Activated CD4-positive, alpha-beta T cell treated with anti-CD3 and anti-CD28 coated beads, Interleukin-10, Interleukin-2, amounts not matched to agents 100 ng/mL and 50 ng/mL, durations not matched to agents 16 hours and 8 hours (primary cell): ENCODE measurements around the gene PEX10.

ENCODE experiments used
- DNase-seq: peaks from one replicate; pipeline ENCODE4 v3.0.0-alpha.2; 2020

PEX10 gene

DNA sequence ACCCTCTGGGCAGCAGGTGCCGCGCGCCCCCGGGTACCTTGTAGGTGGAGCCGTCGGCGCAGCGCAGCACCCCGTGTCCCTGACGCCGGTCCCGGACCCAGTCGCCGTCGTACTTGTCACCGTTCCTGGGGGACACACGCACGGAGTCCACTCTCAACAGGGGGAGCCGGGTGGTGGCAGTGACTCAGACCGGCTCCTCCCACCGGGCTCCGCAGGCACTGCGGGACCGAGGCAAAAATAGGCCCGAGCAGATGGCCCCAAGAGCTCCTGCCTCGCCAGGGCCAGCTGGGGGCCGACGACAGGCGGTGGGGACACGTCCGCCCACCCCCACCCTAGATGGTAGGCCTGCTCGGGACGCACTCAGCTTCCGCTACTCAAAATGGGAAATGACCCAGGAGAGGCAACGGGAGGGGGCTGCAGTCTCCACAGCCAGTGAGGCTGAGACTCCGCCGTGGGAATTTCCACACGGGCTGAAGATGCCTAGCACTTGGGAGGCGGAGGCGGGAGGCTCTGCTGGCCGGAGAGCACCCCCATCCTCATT is 27.4 kb downstream of the PEX10 start:
- no peak for DNase-seq

DNA sequence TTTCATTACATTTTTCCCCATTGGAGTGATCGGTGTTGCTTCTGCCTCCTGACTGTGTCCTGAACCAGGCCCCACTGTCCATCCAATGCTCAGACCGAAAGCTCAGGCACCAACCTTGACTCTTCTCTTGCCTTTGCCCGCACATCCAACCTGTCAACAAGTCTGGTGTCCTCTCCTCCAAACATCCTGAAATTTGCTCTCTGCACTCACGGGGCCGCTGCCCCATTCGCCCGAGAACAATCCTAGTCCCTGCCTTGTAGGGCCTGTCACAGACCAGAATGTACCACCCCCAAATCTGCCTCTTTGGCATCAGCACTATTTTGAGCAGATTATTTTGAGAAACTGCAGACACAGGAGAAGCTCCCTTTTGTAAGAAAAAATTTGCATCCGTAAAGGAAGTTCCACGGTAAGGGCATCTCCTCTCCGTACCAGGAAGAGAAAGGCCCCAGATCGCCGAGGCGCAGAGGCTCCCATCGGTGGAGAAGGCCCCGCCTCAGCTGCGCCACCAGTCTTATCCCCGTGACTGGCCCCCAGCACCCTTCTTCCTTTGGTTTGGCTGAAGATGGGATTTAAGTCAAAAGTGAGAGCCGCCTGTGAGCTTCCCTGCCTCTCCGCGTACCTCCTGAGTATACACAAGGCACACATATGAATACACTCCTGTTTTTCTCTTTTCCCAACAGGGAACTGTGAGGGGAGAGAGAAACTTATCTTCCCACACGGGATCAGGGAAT is 28.1 kb downstream of the PEX10 start:
- DNase-seq: no peak

DNA sequence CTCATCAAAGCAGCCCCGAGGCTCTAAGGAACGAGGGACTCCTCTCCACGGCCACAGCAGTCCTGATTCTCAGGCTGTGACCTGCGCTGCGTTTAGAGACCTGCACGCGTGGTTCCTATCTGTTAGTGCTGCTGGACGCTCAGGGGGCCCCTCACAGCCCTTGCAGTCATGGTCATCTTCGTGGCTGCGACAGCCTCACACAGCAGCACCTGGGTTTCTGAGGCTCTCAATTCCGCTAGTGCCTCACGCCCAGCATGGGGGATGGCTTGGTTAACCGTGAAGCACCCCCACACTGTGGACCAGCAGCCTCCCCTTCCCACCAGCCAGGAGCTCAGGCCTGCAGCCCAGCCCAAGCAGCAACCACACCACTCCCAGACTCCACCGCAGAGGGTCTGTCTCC is 28.8 kb downstream of the PEX10 start:
- DNase-seq: no peak

DNA sequence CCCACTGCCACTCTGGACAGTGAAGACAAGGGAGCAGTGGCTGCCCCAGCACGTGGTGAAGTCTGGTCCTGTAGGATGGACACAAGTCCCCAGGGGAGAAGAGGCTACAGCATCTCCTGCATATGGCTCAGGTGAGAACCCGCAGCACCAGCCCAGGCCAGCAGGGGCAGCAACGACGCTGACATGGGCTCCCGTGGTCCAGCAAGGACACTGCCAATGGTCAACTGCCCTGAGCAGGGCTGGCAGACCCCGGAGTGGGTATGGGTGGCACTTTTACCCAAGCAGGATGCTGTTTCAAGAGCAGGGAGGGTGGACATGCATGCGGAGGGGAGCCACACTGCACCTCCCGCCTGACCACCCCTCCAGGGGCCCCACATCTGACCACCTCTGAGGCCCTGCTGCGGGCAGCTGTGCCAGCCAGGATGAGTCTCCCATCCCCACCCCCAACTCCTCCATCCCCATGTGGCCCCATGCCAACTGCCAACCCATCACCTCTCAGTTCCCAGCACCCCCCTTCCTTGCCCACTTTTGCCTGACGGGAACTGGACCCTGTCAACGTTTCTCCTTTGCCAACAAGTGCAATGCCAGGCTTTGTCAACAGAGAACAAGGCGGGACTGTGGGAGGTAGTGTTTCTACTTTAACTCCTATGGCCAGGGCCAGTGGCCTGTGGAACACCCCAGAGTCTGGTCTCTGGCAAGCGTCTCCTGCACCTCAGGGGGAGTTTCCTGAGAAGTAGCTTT is 29.6 kb downstream of the PEX10 start:
- DNase-seq: peak; percentile 39

DNA sequence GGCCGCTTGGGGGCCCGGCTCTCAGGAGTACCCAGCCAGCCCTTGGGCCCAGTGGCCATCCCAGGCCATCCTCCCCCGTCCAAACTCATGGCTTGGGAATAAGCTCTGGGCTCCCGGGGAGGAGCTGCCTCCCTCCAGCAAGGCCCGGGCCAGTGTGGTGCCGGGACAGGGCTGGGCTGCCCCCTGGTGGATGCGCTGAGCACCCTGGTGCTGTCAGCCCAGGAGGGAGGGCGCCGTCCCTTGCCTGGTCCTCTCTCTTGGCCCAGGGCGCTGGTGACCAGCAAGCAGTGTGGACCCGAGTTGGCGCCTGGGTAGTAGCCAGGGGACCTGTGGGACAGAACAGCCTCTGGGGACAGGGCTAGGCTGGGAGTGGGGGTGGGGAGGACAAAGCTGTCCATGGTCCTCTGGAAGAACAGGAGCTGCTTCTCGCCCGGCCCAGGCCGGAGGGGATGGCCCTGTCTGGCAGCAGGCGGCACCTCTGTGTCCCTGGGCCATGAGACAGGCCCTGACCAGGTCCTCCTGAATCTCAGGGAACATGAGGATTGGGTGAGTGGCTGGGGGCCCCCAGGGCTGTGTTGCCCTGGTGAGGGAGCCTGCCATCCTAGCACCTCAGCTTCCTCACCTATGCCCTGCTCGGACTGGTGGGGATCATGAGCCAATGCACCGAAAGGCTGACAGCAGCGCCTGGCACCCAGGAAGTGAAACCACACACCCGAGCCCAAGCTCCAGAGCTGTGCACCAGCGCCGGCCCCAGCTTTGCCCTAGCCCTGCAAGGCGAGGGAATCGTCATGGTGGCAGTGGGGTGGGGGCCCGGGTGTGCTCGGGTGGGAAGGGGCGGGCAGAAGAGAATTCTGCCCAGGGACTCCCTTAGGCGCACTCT is 30.4 kb downstream of the PEX10 start:
- DNase-seq: peak; percentile 79

DNA sequence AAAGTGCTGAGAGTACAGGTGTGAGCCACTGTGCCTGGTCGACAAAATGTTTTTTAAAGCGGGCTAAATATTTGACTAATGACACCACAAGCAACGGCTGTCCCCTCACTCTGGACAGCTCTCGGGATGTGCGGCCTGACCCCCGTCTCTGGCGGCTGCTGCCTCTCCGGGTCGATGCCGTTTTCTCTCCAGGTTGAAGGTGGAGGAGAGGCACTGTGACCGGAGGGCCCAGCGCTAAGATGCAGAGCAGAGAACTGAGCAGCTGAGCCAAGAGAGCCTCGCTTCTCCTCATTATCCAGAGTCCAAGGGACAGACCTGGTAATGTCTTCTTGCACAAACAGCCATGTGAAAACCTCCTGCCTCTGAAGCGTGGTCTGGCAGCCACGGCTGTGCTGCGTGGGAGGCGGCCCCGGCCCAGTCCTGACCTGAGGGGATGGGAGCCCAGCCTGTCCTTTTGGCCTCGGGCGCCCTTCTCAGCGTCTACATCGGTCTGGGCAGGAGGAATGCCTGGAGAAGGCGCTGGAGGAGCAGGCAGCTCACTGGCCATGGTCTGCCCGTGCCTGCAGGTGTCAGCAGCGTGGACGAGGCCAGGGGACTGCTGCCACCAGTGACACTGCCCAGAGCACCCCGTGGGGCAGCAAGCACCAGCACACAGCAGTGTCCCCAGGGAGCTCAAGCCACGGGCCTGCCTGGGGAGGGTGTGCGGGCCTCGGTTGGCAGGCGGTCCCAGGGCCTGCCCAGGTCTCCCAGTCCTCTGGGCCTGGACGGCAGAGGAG is 31.4 kb downstream of the PEX10 start:
- no peak for DNase-seq

DNA sequence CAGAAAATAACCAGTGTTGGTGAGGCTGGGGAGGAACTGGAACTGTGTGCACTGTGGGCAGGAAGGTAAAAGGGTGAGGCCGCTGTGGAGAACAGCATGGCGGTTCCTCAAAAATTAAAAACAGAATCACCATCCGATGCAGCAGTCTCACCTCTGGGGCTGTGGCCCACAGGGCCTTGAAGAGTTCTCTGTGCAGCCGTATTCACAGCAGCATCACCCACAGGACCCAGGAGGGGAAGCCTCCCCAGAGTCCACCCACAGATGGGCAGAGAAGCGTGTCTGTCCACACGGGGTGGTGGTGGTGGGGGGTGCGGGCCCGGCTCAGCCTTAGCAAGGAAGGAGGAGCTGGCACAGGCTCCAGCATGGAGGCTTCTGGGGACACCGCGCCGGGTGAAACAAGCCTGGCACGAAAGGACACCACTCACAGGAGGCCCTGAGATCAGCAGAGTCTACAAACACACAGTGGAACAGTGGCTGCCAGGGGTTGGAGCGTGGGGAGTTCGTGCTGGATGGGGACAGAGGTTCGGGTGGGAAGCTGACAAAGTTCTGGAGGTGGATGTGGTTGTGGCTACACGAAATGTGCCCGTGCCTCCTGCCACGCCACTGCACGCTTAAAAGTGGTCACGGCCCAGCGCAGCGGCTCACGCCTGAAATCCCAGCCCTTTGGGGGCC is 32.5 kb downstream of the PEX10 start:
- DNase-seq: no peak

DNA sequence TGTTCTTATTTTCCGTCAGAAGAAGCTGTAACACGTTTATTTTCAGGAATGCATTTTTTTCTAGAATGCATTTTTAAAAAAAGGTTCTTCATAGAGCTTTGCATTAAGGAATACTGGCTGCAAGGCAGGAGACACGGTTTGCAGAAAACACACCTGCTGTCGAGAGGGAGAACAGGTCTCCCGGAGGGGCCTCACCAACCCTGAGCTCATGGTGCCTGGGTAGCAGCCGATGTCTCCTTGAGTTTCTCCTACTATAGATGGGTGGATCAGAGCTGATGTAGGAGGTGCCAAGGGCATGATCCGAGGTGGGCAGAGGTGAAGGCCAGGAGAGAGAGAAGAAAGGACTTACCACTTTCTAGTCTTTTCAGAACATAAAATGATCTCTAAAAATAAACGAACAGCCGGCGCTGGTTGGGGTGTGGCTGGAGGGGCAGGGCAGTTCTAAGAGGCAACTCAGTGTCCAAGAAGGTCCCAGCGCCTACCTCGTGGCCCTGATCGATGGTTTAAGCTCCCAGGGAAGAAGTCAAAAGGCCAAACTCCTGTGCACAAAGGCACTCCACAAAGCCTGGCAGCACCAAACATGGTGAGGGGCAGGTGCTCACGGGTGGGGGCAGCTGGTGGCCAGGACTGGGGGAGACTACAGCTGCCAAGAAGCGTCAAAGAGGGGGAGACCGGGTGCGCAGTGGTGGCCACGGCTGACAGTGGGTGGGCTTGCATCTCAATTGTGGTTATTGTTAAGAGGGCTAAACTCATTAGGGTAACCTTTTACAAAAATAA is 33.2 kb downstream of the PEX10 start:
- DNase-seq: no peak

DNA sequence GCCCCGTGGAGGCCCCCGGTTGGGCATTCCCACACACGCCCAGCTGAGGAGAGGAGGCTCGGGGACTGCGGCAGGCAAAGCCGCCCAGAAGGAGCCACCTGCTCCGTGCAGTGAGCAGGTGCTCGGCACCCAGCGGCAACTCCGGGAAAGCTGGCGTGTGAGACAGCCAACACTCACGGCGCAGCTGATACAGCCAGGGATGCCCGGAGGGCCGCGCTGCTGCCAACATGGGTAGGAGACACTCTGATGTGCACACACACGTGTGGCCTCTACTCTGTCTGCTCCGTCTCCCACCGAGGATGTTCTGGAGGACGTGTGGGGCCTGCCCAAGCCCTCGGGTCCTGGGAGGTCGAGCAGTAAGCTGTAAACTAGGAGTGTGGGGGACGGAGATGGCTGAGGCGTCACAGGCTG is 33.9 kb downstream of the PEX10 start:
- no peak for DNase-seq

DNA sequence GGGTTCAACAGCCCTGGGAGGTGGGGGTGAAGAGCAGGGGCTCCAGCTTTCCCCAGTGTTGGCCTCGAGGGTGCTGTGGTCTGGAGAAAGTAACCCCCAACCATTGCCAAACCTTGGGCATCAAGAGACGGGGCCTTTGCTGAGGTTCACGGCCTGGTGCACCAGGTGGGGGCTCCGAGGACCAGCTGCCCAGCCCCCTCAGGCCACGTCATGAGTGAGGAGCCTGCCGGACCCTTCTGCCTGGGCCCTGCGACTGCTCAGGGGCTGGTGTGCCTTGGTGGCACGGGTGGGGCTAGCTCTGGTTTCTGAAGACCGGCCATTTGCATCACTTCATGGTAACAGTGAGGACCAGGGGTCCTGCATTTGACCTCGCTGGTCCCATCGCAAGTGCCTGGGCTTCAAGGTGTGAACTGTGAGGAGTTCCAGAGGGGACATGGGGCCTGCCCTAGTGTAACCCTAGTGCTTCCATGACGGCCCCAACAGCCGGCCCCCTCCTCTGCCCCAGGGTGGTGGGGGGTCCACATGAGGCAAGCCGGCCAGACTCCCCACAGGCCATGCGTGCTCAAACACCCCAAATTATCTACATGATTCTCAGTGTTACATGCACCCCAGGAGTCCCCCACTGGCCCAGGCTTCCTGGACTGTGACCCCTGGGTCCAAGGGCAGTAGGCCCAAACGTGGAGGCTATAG is 34.5 kb downstream of the PEX10 start:
- no peak for DNase-seq

DNA sequence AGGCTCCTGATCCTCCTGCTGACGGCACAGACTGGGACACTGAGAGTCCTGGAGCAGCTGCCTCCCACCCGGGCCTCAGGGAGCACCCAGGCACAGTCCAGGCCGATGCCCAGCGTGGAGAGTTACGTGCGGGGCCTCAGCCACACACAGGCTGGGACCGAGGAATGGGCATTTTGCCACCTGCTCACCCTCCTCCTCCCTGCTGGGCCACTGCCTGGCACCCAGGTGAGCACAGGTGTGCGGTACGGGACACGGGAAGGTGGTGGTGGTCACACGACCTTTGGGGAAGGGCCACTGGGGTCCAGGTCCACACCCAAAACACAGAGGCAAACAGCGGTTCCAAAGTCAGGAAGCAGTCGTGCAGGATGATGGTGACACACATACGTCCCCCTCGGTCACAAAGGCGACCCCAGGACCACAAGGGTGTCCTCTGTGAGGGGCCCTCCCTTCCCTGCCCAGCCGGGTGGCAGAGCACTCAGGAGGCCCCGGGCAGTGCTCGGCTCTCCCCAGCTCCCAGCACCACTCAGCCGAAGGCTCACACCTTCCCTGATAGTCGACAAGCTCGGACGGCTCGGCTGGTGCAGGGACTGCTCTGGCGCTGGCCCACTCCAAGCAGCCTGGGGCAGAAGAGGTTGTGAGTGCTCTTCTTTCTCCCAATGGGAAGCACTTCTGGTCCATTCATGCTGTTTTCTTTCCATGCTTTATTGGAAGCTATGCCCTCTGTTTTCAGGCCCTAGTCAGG is 35.3 kb downstream of the PEX10 start:
- DNase-seq: no peak

DNA sequence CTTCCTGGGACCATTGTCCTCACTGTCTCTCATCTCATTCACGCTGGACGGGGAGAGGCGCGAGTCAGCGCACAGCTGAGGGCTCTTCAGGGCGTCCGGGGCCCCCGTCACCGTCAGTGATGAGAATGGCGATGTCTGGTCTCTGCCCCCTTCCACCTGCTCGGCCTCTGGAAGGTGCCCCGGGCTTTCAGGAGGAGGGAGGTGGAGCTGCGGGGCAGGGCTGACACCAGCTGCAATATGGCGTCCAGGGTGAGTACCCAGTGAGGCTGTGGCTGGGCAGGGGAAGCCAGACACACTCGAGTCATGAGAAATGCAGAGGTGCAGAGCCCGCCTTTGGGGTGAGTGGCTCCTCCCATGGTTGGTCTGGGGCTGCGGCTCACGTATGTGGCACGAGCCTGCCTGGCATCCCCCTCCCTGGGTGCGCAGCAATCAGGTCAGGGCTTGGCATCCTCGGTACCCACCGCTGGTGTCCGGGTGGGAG is 36.1 kb downstream of the PEX10 start:
- DNase-seq: no peak

DNA sequence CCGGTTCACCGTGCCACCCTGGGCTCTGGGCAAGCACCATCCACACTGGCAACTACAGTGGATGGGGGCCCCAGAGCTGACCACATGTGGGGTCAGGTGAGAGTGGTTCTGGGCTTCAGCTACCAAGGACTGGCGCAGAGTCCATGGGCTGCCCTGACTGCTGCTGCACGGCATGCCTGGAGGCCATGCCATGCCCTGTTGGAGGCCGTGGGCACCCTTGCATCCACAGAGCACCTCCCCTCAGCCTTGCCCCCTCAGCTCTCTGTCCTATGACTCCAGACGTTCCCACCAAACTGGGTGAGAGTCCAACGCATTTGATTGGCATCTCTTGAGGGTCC is 36.5 kb downstream of the PEX10 start:
- DNase-seq: no peak

DNA sequence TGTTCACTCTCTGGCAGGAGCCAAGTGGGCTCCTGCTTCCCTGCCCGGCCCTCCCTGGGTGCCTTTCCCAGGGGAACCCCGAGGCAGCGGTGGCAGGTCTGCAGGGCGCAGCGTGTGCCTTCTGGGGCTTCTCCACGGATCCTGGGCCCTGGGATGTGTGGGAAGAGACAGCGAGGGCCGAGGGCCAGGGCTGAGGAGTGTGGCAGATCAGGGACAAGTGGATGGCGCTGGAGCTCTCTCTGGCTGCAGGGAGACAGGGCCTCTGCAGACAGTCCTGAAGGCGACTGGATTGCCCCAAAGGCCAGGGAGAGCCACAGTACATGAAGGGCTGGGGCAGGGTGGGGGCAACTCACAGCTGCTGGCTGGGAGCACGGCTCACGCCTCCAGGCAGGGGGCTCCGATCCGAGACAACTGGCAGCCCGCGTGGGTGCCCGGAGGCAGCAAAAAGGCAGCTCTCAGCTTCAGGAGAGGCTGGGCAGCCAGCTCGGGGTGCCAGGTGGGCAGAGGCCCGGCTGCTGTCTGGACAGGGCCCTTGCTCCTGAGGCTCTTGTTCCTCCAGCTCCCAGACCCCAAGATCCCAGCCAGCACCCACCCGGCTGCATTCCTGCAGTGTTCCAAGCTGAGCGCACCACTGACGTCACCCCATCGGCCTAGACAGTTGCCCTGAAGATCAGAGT is 37.0 kb downstream of the PEX10 start:
- no peak for DNase-seq

DNA sequence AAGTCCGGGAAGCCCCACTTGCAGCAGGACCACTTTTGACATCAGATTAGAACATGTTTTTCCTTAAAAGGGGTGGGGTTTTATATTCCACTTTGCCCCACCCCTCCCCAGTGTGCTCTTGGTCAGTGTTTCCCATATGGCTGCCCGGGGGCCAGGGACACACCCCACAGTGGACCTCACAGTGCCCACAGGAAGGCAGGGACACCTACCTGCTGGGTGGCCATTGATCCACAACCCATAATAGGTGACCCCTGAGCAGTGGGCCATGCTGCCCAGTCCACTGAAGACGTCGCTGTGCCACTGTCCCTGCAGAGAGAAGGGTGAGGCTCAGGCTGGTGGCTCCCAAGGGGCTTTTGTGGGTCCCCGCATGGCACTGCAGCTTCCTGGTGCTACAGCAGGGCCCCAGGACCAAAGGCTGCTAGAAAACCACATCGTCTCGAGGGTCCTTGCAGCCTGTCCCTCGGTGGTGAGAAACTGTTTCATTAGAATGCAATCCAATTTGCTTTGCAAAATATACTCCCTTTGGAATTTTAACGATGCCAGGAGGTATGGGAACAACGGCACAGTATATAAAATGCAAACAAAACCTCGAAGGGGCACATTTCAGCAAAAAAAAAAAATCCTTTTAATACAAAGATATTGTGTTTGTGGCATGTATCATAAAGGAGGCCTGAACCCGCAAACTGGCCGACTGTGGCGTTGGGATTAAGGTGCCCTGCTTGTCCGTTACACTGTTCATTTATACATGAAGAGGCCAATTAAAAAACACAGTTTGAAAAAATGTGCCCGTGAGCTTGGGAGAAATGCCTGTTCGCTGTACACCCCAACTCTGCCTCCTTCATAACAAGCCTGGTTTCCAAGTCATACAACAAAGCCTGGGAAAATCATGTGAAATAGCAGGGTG is 37.9 kb downstream of the PEX10 start:
- DNase-seq: no peak

DNA sequence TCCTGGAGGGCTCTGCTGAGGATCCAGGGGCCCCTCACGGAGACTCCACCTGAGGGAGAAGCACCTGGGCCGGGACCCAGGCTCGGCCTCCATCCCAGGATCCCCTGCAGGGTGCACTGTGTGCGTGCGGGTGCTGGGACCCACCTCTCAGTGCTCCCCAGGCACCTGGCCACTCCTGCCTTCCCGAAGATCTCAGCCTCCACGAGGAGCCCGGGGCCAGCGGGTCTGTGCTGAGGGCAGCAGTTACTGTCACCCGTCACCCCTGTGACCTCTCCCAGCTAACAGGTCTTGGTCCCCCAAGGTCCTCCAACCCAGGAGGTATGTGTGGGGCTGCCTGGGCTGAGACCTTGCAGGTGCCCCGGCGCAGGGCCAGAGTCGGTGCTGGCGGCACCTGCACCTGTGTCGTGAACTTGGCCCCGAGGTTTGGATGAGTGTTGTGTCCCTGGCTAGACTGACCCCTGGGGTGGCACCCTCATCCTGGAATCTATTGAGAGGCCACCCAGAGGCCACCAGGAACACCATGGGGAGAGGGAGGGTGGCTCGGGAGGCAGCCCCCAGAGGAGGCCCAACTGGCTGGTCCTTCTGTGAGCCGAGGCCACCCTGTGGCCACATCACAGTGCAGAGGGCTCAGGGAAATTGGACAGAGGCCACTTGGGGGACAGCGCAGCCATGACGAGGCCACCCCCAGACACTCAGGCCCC is 38.7 kb downstream of the PEX10 start:
- no peak for DNase-seq
